ENCODE measurements around the gene CTXND1.
"Not testable (repeated sequence)": the region's sequence is repeated elsewhere in the genome, so short reads cannot be mapped to it uniquely, and the experiment has no call there.

Gene CTXND1

DNA sequence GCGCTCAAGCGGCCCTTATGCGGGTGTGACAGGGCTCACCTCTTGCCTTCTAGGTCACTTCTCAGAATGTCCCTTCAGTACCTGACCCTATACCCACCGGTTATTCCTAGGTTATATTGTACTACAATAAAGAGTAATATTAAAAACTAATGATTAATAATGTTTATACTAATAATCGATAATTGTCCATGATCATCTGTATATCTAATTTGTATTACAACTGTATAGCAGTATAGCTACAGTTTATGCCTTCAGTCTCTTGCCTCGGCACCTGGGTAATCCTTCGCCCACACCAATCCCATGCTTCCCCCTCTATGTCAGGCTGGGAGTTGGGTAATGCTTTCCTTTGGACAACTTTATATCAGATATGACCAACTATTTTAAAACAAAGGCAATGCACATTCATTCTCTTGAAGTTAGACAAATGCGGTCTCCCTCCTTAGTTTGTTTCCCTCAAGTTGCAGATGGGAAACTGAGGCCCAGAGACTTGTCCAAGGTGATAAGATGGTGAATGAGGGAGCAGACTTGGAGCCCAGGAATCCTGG is 95.8 kb downstream of the CTXND1 start:
- no peak for DNase-seq

DNA sequence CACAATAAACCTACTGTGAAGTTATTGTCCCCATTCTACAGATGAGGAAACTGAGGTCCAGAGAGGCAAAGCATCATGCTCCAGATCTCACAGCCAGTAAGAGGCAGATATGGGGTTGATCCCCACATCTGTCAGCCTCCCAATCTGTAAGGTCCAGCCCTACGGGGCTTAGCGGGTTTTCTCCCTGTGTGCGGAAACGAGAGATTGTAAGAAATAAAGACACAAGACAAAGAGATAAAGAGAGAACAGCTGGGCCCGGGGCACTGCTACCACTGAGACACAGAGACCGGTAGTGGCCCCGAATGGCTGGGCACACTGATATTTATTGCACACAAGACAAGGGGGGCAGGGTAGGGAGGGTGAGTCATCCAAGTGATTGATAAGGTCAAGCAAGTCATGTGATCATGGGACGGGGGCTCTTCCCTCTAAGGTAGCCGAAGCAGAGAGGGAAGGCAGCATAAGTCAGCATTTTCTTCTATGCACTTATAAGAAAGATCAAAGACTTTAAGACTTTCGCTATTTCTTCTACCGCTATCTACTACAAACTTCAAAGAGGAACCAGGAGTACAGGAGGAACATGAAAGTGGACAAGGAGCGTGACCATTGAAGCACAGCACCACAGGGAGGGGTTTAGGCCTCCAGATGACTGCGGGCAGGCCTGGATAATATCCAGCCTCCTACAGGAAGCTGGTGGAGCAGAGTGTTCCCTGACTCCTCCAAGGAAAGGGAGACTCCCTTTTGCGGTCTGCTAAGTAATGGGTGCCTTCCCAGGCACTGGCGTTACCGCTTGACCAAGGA is 96.4 kb downstream of the CTXND1 start:
- not testable (repeated sequence) for DNase-seq

DNA sequence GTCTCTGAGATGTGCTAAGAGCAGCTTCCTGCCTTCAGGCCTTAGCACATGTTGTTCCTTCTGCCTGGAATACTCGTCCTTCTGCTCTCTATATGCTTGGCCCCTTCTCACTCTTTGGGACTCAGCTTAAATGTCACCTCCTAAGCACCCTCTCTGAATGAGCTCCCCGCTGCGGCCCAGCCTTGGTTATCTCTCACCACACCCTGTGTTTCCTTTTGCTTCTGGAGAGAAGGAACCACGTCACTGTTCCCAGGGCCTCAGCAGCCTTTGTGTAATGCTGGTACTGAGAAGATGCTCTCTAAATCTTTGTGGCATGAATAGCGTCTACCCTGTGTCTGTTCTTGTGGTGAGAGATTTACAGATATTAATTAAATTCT is 97.0 kb downstream of the CTXND1 start:
- no peak for DNase-seq

DNA sequence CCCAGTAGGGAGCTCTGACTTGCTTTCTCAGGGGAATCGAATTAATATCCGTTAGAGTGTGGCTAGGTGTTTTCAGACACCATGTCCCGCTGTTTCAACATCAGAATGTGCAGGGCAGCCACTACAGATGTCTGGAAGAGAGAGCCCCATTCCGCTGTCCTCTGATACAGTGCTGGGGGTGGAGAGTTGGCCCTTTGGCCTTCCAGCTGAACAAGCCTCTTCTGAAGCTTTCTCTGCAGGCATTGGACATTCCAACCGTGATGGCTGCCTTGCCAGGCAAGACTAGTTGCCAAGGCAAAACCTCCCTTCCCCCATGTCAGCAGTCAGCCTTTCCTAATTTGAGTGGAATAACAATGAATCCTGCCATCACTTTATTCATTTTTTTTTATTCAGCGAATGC is 97.7 kb downstream of the CTXND1 start:
- DNase-seq = no peak

DNA sequence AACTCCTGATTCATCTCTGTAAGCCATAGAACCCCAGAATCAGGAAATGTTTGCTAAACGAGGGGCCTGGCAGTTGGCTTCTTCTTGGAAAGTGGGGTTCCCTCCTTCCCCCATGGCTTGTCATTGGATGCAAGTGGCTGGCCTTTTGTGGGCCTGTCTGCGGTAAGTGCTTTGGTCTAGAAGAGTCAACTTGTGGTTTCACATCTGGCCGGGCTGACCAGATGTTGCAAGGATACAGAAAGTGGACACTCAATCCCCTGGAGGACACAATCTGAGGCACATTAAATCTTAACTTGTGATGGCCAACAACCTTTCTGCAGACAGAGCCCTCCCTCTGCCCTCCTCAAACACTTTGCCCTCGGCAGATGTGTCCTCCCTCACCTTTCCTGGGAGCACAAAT is 98.1 kb downstream of the CTXND1 start:
- no peak for DNase-seq

DNA sequence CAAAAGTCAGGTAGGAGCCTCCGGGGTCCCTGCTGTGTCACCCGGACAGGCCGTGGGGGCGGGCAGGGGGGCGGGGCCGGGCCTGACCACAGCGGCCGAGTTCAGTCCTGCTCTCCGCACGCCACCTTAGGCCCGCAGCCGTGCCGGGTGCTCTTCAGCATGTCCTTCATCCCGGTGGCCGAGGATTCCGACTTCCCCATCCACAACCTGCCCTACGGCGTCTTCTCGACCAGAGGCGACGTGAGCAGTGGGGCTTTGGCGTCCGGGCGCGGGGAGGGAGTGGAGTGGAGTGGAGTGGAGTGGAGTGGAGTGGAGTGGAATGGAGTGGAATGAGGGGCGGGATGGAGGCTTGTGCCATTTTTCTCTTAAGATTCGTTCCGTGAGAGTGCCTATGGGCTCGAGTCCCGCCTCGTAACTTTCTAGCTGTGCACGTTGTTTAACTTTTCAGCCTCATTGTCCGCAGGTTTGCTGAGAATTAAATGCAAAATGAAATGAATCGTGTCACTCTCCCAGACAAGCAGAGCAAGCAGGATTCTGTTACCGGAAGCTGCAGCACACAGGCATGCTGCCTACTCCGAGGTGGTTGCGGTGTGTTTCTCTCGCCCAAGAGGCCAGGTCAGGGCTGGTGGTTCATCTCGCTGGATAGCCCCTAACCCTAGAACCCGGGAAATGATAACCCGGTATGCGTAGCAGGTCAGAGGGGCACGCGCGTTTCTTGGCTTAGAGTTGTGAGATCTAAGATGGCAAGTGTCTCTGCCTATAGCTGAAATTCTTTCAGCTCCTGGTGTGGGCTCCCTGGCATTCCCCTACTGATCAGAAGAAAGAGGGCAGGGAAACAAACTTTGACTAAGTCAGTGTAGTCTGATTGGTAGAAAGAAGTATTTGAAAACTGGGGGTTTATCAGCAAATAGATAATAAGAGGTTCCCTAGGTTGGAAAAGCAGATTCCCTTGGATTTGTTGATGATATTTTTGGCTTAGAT is 98.8 kb downstream of the CTXND1 start, which contains the start of gene FAH:
FAH (plus strand) TSS at position 104 of the 981 bp plus-strand sequence; CDS start at position 160, 56 bp downstream.
- peak in 1 of 4 experiments; percentile 47 for DNase-seq

DNA sequence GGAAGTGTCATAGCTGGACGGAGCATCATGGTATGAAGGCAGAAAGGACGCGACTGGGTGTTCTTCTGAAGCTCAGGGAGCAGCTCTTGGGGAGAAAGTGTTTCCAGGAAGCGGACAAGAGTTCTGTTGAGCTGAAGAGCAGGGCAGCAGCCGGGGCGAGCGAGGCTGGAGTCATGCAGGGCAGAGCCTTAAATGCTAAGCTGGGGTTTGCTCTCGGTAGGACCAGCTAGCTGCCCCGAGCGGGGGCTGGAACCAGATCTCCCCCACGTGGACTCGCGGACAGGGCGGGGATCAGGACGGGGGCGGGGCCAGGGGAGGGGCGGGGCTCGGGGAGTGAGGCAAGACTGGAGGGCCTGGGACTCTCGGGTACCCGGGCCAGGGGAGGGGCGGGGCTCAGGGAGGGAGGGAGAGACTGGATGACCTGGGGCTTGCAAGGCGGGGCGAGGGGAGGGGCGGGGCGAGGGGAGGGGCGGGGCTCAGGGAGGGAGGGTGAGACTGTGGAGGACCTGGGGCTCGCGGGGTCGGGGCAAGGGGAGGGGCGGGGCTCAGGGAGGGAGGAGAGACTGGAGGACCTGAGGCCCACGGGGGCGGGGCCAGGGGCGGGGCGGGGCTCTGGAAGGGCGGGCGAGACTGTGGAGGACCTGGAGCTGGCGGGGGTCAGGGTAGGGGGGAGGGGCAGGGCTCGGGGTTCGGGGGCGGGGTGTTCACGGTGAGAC is 99.7 kb downstream of the CTXND1 start:
- peak; percentile 53 to 97 (median 82) for DNase-seq

DNA sequence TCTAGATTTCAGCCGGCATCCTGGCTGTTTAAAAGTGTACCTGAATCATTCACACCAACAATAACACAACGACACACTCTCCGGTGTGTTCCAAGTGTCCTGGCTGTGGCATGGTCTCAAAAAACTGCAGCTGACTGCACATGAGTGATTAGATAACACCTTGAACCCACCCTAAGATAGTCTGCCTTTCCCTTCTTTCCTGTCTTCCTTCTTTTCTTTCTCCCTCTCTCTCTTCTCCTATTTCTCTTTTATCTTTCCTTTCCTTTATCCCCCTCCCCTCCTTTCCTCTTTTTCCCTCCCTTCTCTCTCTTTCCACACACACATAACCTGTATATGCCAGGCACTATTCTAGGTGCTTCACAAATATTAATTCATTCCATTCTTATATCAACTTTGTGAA is 100.4 kb downstream of the CTXND1 start:
- DNase-seq = no peak

DNA sequence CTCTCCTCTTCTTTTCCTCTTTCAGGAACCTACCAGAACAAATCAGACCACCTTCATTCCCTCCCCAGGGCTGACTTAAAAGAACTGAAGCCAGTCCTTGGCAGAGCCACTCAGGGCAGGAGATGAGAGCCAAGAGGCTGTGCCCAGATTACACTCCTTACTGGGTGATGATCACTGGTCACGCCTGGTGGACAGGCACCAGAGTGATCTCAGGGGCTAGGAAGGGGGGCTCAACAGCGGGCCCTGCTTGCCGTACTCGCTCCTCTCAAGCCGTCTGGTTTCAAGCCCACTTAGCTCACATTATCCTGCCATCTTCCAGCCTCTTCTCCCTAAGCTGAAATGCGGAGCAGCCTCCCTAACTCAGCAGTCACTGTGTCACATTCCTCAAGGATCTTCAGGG is 100.9 kb downstream of the CTXND1 start:
- no peak for DNase-seq

Measured in activated naive CD4-positive, alpha-beta T cell (primary cell).